Glutamatergic neuron (in vitro differentiated cells): Measurements from ENCODE around the gene CD200. TPM values are rescaled to one million over a fixed set of nuclear protein-coding genes. Genes with fewer than 3 reads are reported as not detected.

ENCODE experiments used
- DNase-seq: peaks from one replicate; pipeline ENCODE4 v3.0.0; 2022
- H3K27ac Mint-ChIP-seq: one replicate; pipeline ENCODE4 v1.8.0; 2020; ENCODE audit warnings: mild to moderate bottlenecking, mixed read lengths, inconsistent platforms; ENCODE audit not compliant: unreplicated experiment
- H3K27me3 Mint-ChIP-seq: one replicate; pipeline ENCODE4 v1.8.0; 2020; ENCODE audit warnings: mild to moderate bottlenecking, moderate library complexity, mixed read lengths, inconsistent platforms; ENCODE audit not compliant: unreplicated experiment
- H3K36me3 Mint-ChIP-seq: one replicate; pipeline ENCODE4 v1.8.0; 2020; ENCODE audit warnings: mild to moderate bottlenecking, mixed read lengths, inconsistent platforms; ENCODE audit not compliant: unreplicated experiment
- H3K4me1 Mint-ChIP-seq: one replicate; pipeline ENCODE4 v1.8.0; 2020; ENCODE audit warnings: mild to moderate bottlenecking, low read depth, mixed read lengths, inconsistent platforms; ENCODE audit not compliant: unreplicated experiment
- H3K4me3 Mint-ChIP-seq: one replicate; pipeline ENCODE4 v1.8.0; 2020; ENCODE audit warnings: mild to moderate bottlenecking, mixed read lengths, inconsistent platforms; ENCODE audit not compliant: unreplicated experiment
- H3K9me3 Mint-ChIP-seq: one replicate; pipeline ENCODE4 v1.8.0; 2020; ENCODE audit warnings: mild to moderate bottlenecking, moderate library complexity, mixed read lengths, inconsistent platforms; ENCODE audit not compliant: unreplicated experiment
- CTCF ChIP-seq: fragments of 200-600 bp; sonication (generic); IDR thresholded peaks from one replicate; pipeline ENCODE4 v1.5.0; 2021; ENCODE audit not compliant: partially characterized antibody, unreplicated experiment
- total RNA-seq: library from RNA; stranded (reverse); fragmentation: NEBNext Ultra II Directional; extraction: Animal tissue kit (Norgen Biotek cat#: 25700); gene quantifications from one replicate; pipeline ENCODE4 v1.2.1, GENCODE V29; 2021; ENCODE audit not compliant: unreplicated experiment

CD200 gene
- total RNA-seq, 1 donor from 2014 or later, result 67.9 TPM

DNA sequence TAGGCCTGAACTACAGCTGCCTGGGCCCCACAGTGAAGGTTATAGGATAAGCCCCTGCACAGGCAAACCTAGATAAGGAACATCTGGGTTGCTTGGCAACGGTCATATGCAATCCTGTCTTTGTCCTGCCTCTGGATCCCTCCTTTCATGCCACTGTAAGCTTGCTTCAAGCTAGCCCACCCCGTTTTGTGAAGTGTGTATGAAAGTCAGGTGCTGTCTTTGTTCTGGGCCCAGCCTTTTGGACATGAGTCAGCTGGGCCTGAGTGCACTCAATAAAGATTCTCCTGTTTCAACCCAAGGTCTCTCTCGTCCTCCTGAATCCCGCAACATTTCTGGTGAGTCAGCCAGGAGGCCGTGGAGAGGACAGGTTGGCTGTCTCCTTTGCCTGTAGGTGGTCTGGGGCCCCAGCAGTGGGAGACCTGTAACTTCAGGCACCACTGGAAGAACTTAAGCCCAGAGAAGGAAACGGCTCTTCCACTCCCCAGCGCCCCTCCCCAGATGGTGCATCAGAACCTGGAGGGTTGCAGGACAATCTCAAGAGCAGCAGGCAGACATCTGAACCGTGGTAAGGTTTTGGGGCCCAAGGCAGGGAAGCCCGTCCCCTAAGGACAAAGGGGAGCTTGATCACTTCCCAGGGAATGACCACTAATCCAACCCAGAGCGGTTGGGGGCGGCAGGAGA lies 30.7 kb upstream of the CD200 start:
- Mint-ChIP-seq H3K9me3 (no peaks in the 10 kb centered on the region), H3K4me1 (no peaks in the 10 kb centered on the region), H3K4me3 (no peak overlapping the region), H3K27ac (no peak overlapping the region), H3K27me3 (no peaks in the 10 kb centered on the region), H3K36me3 (no peaks in the 10 kb centered on the region)
- no peak for TF ChIP-seq CTCF
- no peak for DNase-seq

- H3K4me3 Mint-ChIP-seq, result no peak overlapping the region
- peaks cover under 1% of the 10 kb centered on the region for H3K4me1 Mint-ChIP-seq
- DNase-seq, result no peak
- no peaks in the 10 kb centered on the region for H3K36me3 Mint-ChIP-seq
- no peak overlapping the region for H3K27ac Mint-ChIP-seq
- no peak for TF ChIP-seq CTCF
- H3K9me3 Mint-ChIP-seq, result no peaks in the 10 kb centered on the region
- H3K27me3 Mint-ChIP-seq, result no peaks in the 10 kb centered on the region
Measured at GRCh38 chr3:112302881-112303763, 29.8 kb upstream of the CD200 start.

GRCh38 chr3:112303764-112304325 lies 29.1 kb upstream of the CD200 start:
- no peaks in the 10 kb centered on the region for H3K9me3 Mint-ChIP-seq
- TF ChIP-seq CTCF, result no peak
- H3K36me3 Mint-ChIP-seq, result no peaks in the 10 kb centered on the region
- no peak for DNase-seq
- H3K4me1 Mint-ChIP-seq, result peaks cover 2% of the 10 kb centered on the region
- H3K27ac Mint-ChIP-seq, result no peak overlapping the region
- no peaks in the 10 kb centered on the region for H3K27me3 Mint-ChIP-seq
- H3K4me3 Mint-ChIP-seq, result no peak overlapping the region

- DNase-seq, result no peak
- no peaks in the 10 kb centered on the region for H3K27me3 Mint-ChIP-seq
Measured at GRCh38 chr3:112304611-112305010, 28.3 kb upstream of the CD200 start.

More at GRCh38 chr3:112304611-112305010, 28.3 kb upstream of the CD200 start:
- Mint-ChIP-seq H3K36me3 (no peaks in the 10 kb centered on the region), H3K9me3 (no peaks in the 10 kb centered on the region), H3K4me3 (no peak overlapping the region), H3K4me1 (peaks cover 2% of the 10 kb centered on the region), H3K27ac (no peak overlapping the region)
- TF ChIP-seq CTCF, result peak; percentile 64
